Uterus (tissue), 4 donors: ENCODE results near the gene ZNF407. TPM values are rescaled to one million over a fixed set of nuclear protein-coding genes. Genes with fewer than 3 reads are reported as not detected.

Experiments
- DNase-seq, 2 donors: peaks; one replicate each; pipeline ENCODE4 v3.0.0-alpha.2; 2019 to 2020
- H3K27ac ChIP-seq, 2 donors: fragments of 200-600 bp; sonication (generic); 1 replicate in 1 of 2; 2 replicates in 1 of 2; pipeline ENCODE4 v1.5.1; 2016 to 2018
- H3K27me3 ChIP-seq, 2 donors: fragments of 200-600 bp; sonication (generic); one replicate each; pipeline ENCODE4 v1.5.1; 2018 to 2019; ENCODE audit warnings: control low read depth in 1 of 2
- H3K36me3 ChIP-seq, 2 donors: fragments of 200-600 bp; sonication (generic); one replicate each; pipeline ENCODE4 v1.5.1; 2019; ENCODE audit warnings: control low read depth in 1 of 2
- H3K4me1 ChIP-seq, 2 donors: fragments of 200-600 bp; sonication (generic); one replicate each; pipeline ENCODE4 v1.5.1; 2018 to 2019; ENCODE audit warnings: control low read depth in 1 of 2
- H3K4me3 ChIP-seq, 2 donors: fragments of 200-600 bp; sonication (generic); 1 replicate in 1 of 2; 2 replicates in 1 of 2; pipeline ENCODE4 v1.5.1; 2018 to 2019; ENCODE audit warnings: mild to moderate bottlenecking in 1 of 2
- H3K9me3 ChIP-seq, 2 donors: fragments of 200-600 bp; sonication (generic); one replicate each; pipeline ENCODE4 v1.5.1; 2019; ENCODE audit warnings: control low read depth in 1 of 2
- CTCF ChIP-seq, 4 experiments: fragments of 200-600 bp in 2 of 4; fragments of 450-650 bp in 2 of 4; sonication (generic) in 2 of 4; IDR thresholded peaks; one replicate each; pipeline ENCODE4 v1.5.1; 2016 to 2019; ENCODE audit warnings: antibody characterized with exemption in 4 of 4, mild to moderate bottlenecking in 2 of 4, moderate library complexity in 1 of 4
- POLR2A ChIP-seq, 2 donors: fragments of 450-650 bp; IDR thresholded peaks; one replicate each; pipeline ENCODE4 v1.6.1; 2016; ENCODE audit warnings: antibody characterized with exemption in 2 of 2, mild to moderate bottlenecking in 1 of 2, moderate library complexity in 1 of 2
- intact Hi-C: fragments of 100-400 bp; cut with DNase I; formaldehyde crosslinking; loops from one replicate; pipeline ENCODE4 v1.15.1; 2023; ENCODE audit warnings: low total_unique reads
- total RNA-seq, 4 donors: library from RNA; depleted of rRNA in 3 of 4; stranded (reverse); fragments of >200 nt in 3 of 4; gene quantifications; one replicate each; pipeline versions ENCODE4 v1.1.0 to v1.2.4, GENCODE V29; 2014 to 2023
- donor health status: DM: yes; HTN: yes; CAD: no.

ZNF407 gene
- total RNA-seq, 4 donors from 2014 or later, result 10.6 to 38.9 (median 23.7) TPM

- H3K27ac ChIP-seq, result no peak overlapping the region
- no peaks in the 10 kb centered on the region for H3K27me3 ChIP-seq
- no peaks in the 10 kb centered on the region for H3K4me1 ChIP-seq
- no peak for DNase-seq
- intact Hi-C loops, result no loop called here
- H3K4me3 ChIP-seq, result no peak overlapping the region
- TF ChIP-seq CTCF (IDR thresholded peaks at IDR 0.05) (no peak), POLR2A (IDR thresholded peaks at IDR 0.05) (no peak)
- H3K9me3 ChIP-seq, result no peaks in the 10 kb centered on the region
- no peaks in the 10 kb centered on the region for H3K36me3 ChIP-seq
Observed at GRCh38 chr18:74826572-74826971, 228.9 kb downstream of the ZNF407 start.

GRCh38 chr18:74828200-74828599 is 230.5 kb downstream of the ZNF407 start:
- Histone ChIP-seq H3K36me3 (no peaks in the 10 kb centered on the region), H3K27ac (no peak overlapping the region), H3K4me1 (no peaks in the 10 kb centered on the region), H3K9me3 (no peaks in the 10 kb centered on the region), H3K4me3 (no peak overlapping the region), H3K27me3 (no peaks in the 10 kb centered on the region)
- TF ChIP-seq POLR2A (IDR thresholded peaks at IDR 0.05) (no peak), CTCF (IDR thresholded peaks at IDR 0.05) (no peak)
- no peak for DNase-seq
- intact Hi-C loops, result no loop called here

- TF ChIP-seq CTCF (IDR thresholded peaks at IDR 0.05), result no peak
- no peak for TF ChIP-seq POLR2A (IDR thresholded peaks at IDR 0.05)
- no peak for DNase-seq
- no peaks in the 10 kb centered on the region for H3K4me1 ChIP-seq
- H3K27ac ChIP-seq, result no peak overlapping the region
- H3K9me3 ChIP-seq, result no peaks in the 10 kb centered on the region
- H3K4me3 ChIP-seq, result no peak overlapping the region
- intact Hi-C loops, result no loop called here
- H3K36me3 ChIP-seq, result no peaks in the 10 kb centered on the region
- H3K27me3 ChIP-seq, result no peaks in the 10 kb centered on the region
Observed at GRCh38 chr18:74831571-74832250, 234.0 kb downstream of the ZNF407 start.

- TF ChIP-seq POLR2A (IDR thresholded peaks at IDR 0.05) (no peak), CTCF (IDR thresholded peaks at IDR 0.05) (no peak)
- no peaks in the 10 kb centered on the region for H3K36me3 ChIP-seq
- intact Hi-C loops, result no loop called here
Observed at GRCh38 chr18:74832381-74832780, 234.7 kb downstream of the ZNF407 start.

GRCh38 chr18:74832999-74833398 is 235.3 kb downstream of the ZNF407 start:
- DNase-seq, result no peak
- H3K27me3 ChIP-seq, result no peaks in the 10 kb centered on the region
- no peaks in the 10 kb centered on the region for H3K4me1 ChIP-seq
- no peak for TF ChIP-seq POLR2A (IDR thresholded peaks at IDR 0.05)
- no peak for TF ChIP-seq CTCF (IDR thresholded peaks at IDR 0.05)
- no peaks in the 10 kb centered on the region for H3K36me3 ChIP-seq
- intact Hi-C loops, result no loop called here
- H3K9me3 ChIP-seq, result no peaks in the 10 kb centered on the region
- H3K4me3 ChIP-seq, result no peak overlapping the region
- H3K27ac ChIP-seq, result no peak overlapping the region

More at GRCh38 chr18:74832381-74832780, 234.7 kb downstream of the ZNF407 start:
- Histone ChIP-seq H3K27ac (no peak overlapping the region), H3K27me3 (no peaks in the 10 kb centered on the region), H3K9me3 (no peaks in the 10 kb centered on the region), H3K4me3 (no peak overlapping the region), H3K4me1 (no peaks in the 10 kb centered on the region)
- no peak for DNase-seq
